Mesothelial cell of epicardium (in vitro differentiated cells): ENCODE data around the gene CAMK2B. TPM values are rescaled to one million over a fixed set of nuclear protein-coding genes. Genes with fewer than 3 reads are reported as not detected.

Experiments
- DNase-seq, 2 experiments: peaks; one replicate each; pipeline ENCODE4 v3.0.0; 2021; ENCODE audit warnings: low spot score in 2 of 2; ENCODE audit not compliant: unreplicated experiment in 2 of 2
- H3K27ac Mint-ChIP-seq: 2 replicates; pipeline ENCODE4 v1.8.0; 2021; ENCODE audit warnings: mixed read lengths
- H3K27me3 Mint-ChIP-seq: 2 replicates; pipeline ENCODE4 v1.8.0; 2021; ENCODE audit warnings: low read depth, mixed read lengths
- H3K36me3 Mint-ChIP-seq: 2 replicates; pipeline ENCODE4 v1.8.0; 2021; ENCODE audit warnings: mixed read lengths
- H3K4me1 Mint-ChIP-seq: 2 replicates; pipeline ENCODE4 v1.8.0; 2021; ENCODE audit warnings: mixed read lengths
- H3K4me3 Mint-ChIP-seq: 2 replicates; pipeline ENCODE4 v1.8.0; 2021; ENCODE audit warnings: mild to moderate bottlenecking, moderate library complexity, mixed read lengths
- H3K9me3 Mint-ChIP-seq: 2 replicates; pipeline ENCODE4 v1.8.0; 2021; ENCODE audit warnings: mixed read lengths
- CTCF ChIP-seq: fragments of 200-600 bp; sonication (generic); IDR thresholded peaks from one replicate; pipeline ENCODE4 v1.5.0; 2021; ENCODE audit warnings: antibody characterized with exemption; ENCODE audit not compliant: unreplicated experiment
- total RNA-seq: library from RNA; stranded (reverse); gene quantifications from 3 replicates; pipeline ENCODE4 v1.2.1, GENCODE V29; 2021

Gene CAMK2B
- total RNA-seq, 1 donor from 2014 or later = 1.8 TPM

GRCh38 chr7:44294325-44295069, 30.9 kb downstream of the CAMK2B start:
- H3K36me3 Mint-ChIP-seq = no peaks in the 10 kb centered on the region
- no peak overlapping the region for H3K27ac Mint-ChIP-seq
- no peak overlapping the region for H3K4me3 Mint-ChIP-seq
- H3K4me1 Mint-ChIP-seq = peaks cover 21% of the 10 kb centered on the region
- peaks cover 3% of the 10 kb centered on the region for H3K9me3 Mint-ChIP-seq
- DNase-seq = peak in 1 of 2 experiments; percentile 2
- H3K27me3 Mint-ChIP-seq = peaks cover 80% of the 10 kb centered on the region
- TF ChIP-seq CTCF = no peak

- TF ChIP-seq CTCF = no peak
- H3K27me3 Mint-ChIP-seq = peaks cover 75% of the 10 kb centered on the region
- H3K27ac Mint-ChIP-seq = no peak overlapping the region
- peaks cover 3% of the 10 kb centered on the region for H3K9me3 Mint-ChIP-seq
- peaks cover 21% of the 10 kb centered on the region for H3K4me1 Mint-ChIP-seq
- no peaks in the 10 kb centered on the region for H3K36me3 Mint-ChIP-seq
- no peak overlapping the region for H3K4me3 Mint-ChIP-seq
- DNase-seq = peak; percentile 6 to 31
Observed at GRCh38 chr7:44293561-44294324, 31.7 kb downstream of the CAMK2B start.

GRCh38 chr7:44292876-44293560, 32.4 kb downstream of the CAMK2B start:
- peaks cover 21% of the 10 kb centered on the region for H3K4me1 Mint-ChIP-seq
- peaks cover 3% of the 10 kb centered on the region for H3K9me3 Mint-ChIP-seq
- peak; percentile 9 to 36 for DNase-seq
- H3K36me3 Mint-ChIP-seq = no peaks in the 10 kb centered on the region
- no peak overlapping the region for H3K27ac Mint-ChIP-seq
- TF ChIP-seq CTCF = no peak
- H3K4me3 Mint-ChIP-seq = no peak overlapping the region
- H3K27me3 Mint-ChIP-seq = peaks cover 69% of the 10 kb centered on the region

GRCh38 chr7:44292420-44292817, 33.0 kb downstream of the CAMK2B start:
- no peak for TF ChIP-seq CTCF
- peaks cover 63% of the 10 kb centered on the region for H3K27me3 Mint-ChIP-seq
- H3K4me3 Mint-ChIP-seq = no peak overlapping the region

GRCh38 chr7:44291733-44292419, 33.5 kb downstream of the CAMK2B start:
- TF ChIP-seq CTCF = no peak
- Mint-ChIP-seq H3K9me3 (no peaks in the 10 kb centered on the region), H3K27ac (peak overlapping the region; percentile 61), H3K27me3 (peaks cover 58% of the 10 kb centered on the region), H3K36me3 (no peaks in the 10 kb centered on the region), H3K4me1 (peaks cover 21% of the 10 kb centered on the region), H3K4me3 (no peak overlapping the region)
- peak in 1 of 2 experiments; percentile 1 for DNase-seq

More at GRCh38 chr7:44292420-44292817, 33.0 kb downstream of the CAMK2B start:
- DNase-seq = peak in 1 of 2 experiments; percentile 2
- Mint-ChIP-seq H3K4me1 (peaks cover 21% of the 10 kb centered on the region), H3K27ac (no peak overlapping the region), H3K9me3 (peaks cover 3% of the 10 kb centered on the region), H3K36me3 (no peaks in the 10 kb centered on the region)
